Panc1 (cell line): Measurements from ENCODE around the gene MPL. TPM values are rescaled to one million over a fixed set of nuclear protein-coding genes. Genes with fewer than 3 reads are reported as not detected.

ENCODE experiments used
- ATAC-seq: fragments of 200-7000 bp; cut with Tn5 transposase; 2 replicates; pipeline ENCODE4 v1.9.1; 2020; ENCODE audit warnings: mild to moderate bottlenecking, moderate library complexity
- BruUV-seq: library from RNA; stranded (reverse); fragments of 400-500 nt; replicated peaks from 2 replicates; lab custom pipeline; 2021; lab: Mats Ljungman, UMichigan
- CTCF ChIA-PET: fragments of 300-600 bp; sonication (Branson Sonifier 250); formaldehyde crosslinking; loops from one replicate; lab custom pipeline; 2022; ENCODE audit warnings: antibody characterized with exemption; lab: Charles Lee
- POLR2A ChIA-PET: fragments of 300-600 bp; sonication (Branson Sonifier 250); formaldehyde crosslinking; loops from one replicate; lab custom pipeline; 2022; ENCODE audit warnings: antibody characterized with exemption; lab: Charles Lee
- DNase-seq: peaks from one replicate; pipeline ENCODE4 v3.0.0-alpha.2; 2010; ENCODE audit warnings: low read depth, low spot score
- H3K27ac ChIP-seq: 2 replicates; pipeline ENCODE4 v1.5.1; 2011; ENCODE audit warnings: mild to moderate bottlenecking, low read length, inconsistent platforms
- H3K27me3 ChIP-seq: fragments of 200-500 bp; sonication (Bioruptor generic); 2 replicates; pipeline ENCODE4 v1.6.0; 2014; ENCODE audit warnings: low read length, inconsistent platforms; ENCODE audit not compliant: control insufficient read depth, insufficient read depth
- H3K36me3 ChIP-seq: fragments of 200-500 bp; sonication (Bioruptor generic); 2 replicates; pipeline ENCODE4 v1.5.1; 2014; ENCODE audit warnings: inconsistent platforms, mild to moderate bottlenecking, low read length, moderate library complexity; ENCODE audit not compliant: control insufficient read depth, insufficient read depth
- H3K4me1 ChIP-seq: 2 replicates; pipeline ENCODE4 v1.5.1; 2011; ENCODE audit warnings: inconsistent platforms, mild to moderate bottlenecking, low read length, moderate library complexity; ENCODE audit not compliant: control insufficient read depth, insufficient read depth
- H3K4me3 ChIP-seq, 2 experiments: 2 replicates each; pipeline ENCODE4 v1.5.1; 2011 to 2012; ENCODE audit warnings: low read depth in 2 of 2, low read length in 2 of 2, mild to moderate bottlenecking in 2 of 2, inconsistent platforms in 1 of 2, moderate library complexity in 1 of 2
- H3K9me3 ChIP-seq: fragments of 200-500 bp; sonication (Bioruptor generic); 2 replicates; pipeline ENCODE4 v1.5.1; 2014; ENCODE audit warnings: low read depth, mild to moderate bottlenecking, inconsistent platforms, low read length, moderate library complexity; ENCODE audit not compliant: control insufficient read depth, insufficient read depth
- CTCF ChIP-seq: fragments of 450-650 bp; IDR thresholded peaks from 2 replicates; pipeline ENCODE4 v1.5.1; 2017; ENCODE audit warnings: mild to moderate bottlenecking
- POLR2AphosphoS5 ChIP-seq: IDR thresholded peaks from 2 replicates; pipeline ENCODE4 v1.6.1; 2012; ENCODE audit warnings: mild to moderate bottlenecking, low read depth, low read length, moderate library complexity
- REST ChIP-seq, 2 experiments: IDR thresholded peaks; 2 replicates each; pipeline ENCODE4 v1.6.1; 2011 to 2012; ENCODE audit warnings: low read depth in 2 of 2, control low read depth in 1 of 2, low read length in 1 of 2, mild to moderate bottlenecking in 1 of 2, moderate library complexity in 1 of 2; ENCODE audit not compliant: insufficient read depth in 1 of 2
- SIN3A ChIP-seq: IDR thresholded peaks from 2 replicates; pipeline ENCODE4 v1.6.1; 2012; ENCODE audit warnings: low read depth, mild to moderate bottlenecking, low read length, moderate library complexity, borderline replicate concordance; ENCODE audit not compliant: insufficient read depth
- TCF7L2 ChIP-seq: IDR thresholded peaks from 2 replicates; pipeline ENCODE4 v1.6.1; 2011; ENCODE audit warnings: mild to moderate bottlenecking, low read depth, low read length, inconsistent platforms
- in situ Hi-C: cut with HindIII; loops from 2 replicates; pipeline ENCODE4 v1.10.0; 2016; ENCODE audit warnings: low sequenced_read_pairs, low pct_unique_long_range_greater_than_20kb
- intact Hi-C: fragments of 100-400 bp; cut with micrococcal nuclease; formaldehyde crosslinking; loops from one replicate; pipeline ENCODE4 v1.10.0; 2022; ENCODE audit not compliant: unreplicated experiment
- total RNA-seq: library from RNA; stranded (reverse); gene quantifications from one replicate; pipeline ENCODE4 v1.2.1, GENCODE V29; 2021; ENCODE audit not compliant: unreplicated experiment

MPL gene
- total RNA-seq, 1 experiment from 2014 or later = not detected

DNA sequence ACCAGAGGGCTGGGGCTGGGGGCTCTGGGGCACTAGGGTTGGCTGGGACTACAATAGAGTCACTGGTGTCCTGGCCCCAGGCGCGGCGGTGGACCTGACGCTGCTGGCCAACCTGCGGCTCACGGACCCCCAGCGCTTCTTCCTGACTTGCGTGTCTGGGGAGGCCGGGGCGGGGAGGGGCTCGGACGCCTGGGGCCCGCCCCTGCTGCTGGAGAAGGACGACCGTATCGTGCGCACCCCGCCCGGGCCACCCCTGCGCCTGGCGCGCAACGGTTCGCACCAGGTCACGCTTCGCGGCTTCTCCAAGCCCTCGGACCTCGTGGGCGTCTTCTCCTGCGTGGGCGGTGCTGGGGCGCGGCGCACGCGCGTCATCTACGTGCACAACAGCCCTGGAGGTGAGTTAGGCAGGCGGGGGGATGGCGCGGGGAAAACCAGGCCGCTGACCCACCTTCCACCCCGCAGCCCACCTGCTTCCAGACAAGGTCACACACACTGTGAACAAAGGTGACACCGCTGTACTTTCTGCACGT, 32.8 kb upstream of the MPL start:
- ChIA-PET CTCF (no interaction called here), POLR2A (no interaction called here)
- BruUV-seq = no TSS peak
- Histone ChIP-seq H3K36me3 (no peaks in the 10 kb centered on the region), H3K4me3 (no peak overlapping the region), H3K9me3 (no peaks in the 10 kb centered on the region), H3K27ac (no peak overlapping the region), H3K27me3 (no peaks in the 10 kb centered on the region), H3K4me1 (no peaks in the 10 kb centered on the region)
- in situ Hi-C loops = no loop called here
- ATAC-seq (no peak), DNase-seq (no peak)
- TF ChIP-seq CTCF = no peak
- TF ChIP-seq REST (IDR thresholded peaks at IDR 0.05; ENCODE audit: insufficient read depth in 1 of 2, low read depth in 2 of 2, low read length in 1 of 2) = no peak
- TF ChIP-seq SIN3A = no peak
- TF ChIP-seq POLR2AphosphoS5 = no peak
- TF ChIP-seq TCF7L2 = no peak
- intact Hi-C loops = no loop called here

- ChIA-PET CTCF (no interaction called here), POLR2A (no interaction called here)
- intact Hi-C loops (no loop called here), in situ Hi-C loops (no loop called here)
- Histone ChIP-seq H3K27me3 (no peaks in the 10 kb centered on the region), H3K4me1 (no peaks in the 10 kb centered on the region), H3K36me3 (no peaks in the 10 kb centered on the region), H3K4me3 (no peak overlapping the region), H3K27ac (no peak overlapping the region), H3K9me3 (no peaks in the 10 kb centered on the region)
- DNase-seq (no peak), ATAC-seq (no peak)
- no TSS peak for BruUV-seq
- TF ChIP-seq REST (IDR thresholded peaks at IDR 0.05; ENCODE audit: insufficient read depth in 1 of 2, low read depth in 2 of 2, low read length in 1 of 2) (no peak), TCF7L2 (no peak), POLR2AphosphoS5 (no peak), CTCF (no peak), SIN3A (no peak)
These were observed 32.2 kb upstream of the MPL start for GRCh38 chr1:43305461-43305860.
